Measurements from ENCODE around the gene NAALADL2.

The NAALADL2 gene

GRCh38 chr3:175428466-175428865, 569.3 kb downstream of the NAALADL2 start:
- DNase-seq: no peak
- Histone ChIP-seq H3K36me3 (ENCODE audit: control insufficient read depth, insufficient read depth, low read length) (no peaks in the 10 kb centered on the region), H3K18ac (ENCODE audit: low read length) (no peak overlapping the region), H2BK5ac (ENCODE audit: low read length) (no peak overlapping the region), H4K8ac (ENCODE audit: low read depth, low read length) (no peak overlapping the region), H3K4me3 (ENCODE audit: low read length) (no peak overlapping the region), H3K27me3 (ENCODE audit: insufficient read depth, low read length, poor library complexity) (no peaks in the 10 kb centered on the region), H2BK120ac (ENCODE audit: low read depth, low read length) (no peak overlapping the region), H3K4me1 (ENCODE audit: control insufficient read depth, low read depth, low read length) (no peaks in the 10 kb centered on the region), H2AK5ac (ENCODE audit: low read length) (no peak overlapping the region), H4K5ac (ENCODE audit: low read length) (no peak overlapping the region), H3K56ac (ENCODE audit: low read length) (no peak overlapping the region), H3K4ac (ENCODE audit: low read depth, low read length) (no peak overlapping the region), H2BK15ac (replicated peaks; ENCODE audit: low read depth) (no peak overlapping the region), H3K27ac (ENCODE audit: low read depth, low read length) (no peak overlapping the region), H3K79me2 (ENCODE audit: control insufficient read depth, insufficient read depth, low read length) (no peaks in the 10 kb centered on the region), H3K4me2 (ENCODE audit: low read length) (no peak overlapping the region), H3K79me1 (ENCODE audit: low read length) (no peaks in the 10 kb centered on the region), H3K23ac (ENCODE audit: low read length) (no peak overlapping the region), H3K9ac (ENCODE audit: low read length) (no peak overlapping the region)

- Histone ChIP-seq H2BK15ac (replicated peaks; ENCODE audit: low read depth) (no peak overlapping the region), H2AK5ac (ENCODE audit: low read length) (no peak overlapping the region), H3K56ac (ENCODE audit: low read length) (no peak overlapping the region), H3K4ac (ENCODE audit: low read depth, low read length) (no peak overlapping the region), H3K4me1 (ENCODE audit: control insufficient read depth, low read depth, low read length) (no peaks in the 10 kb centered on the region), H4K8ac (ENCODE audit: low read depth, low read length) (no peak overlapping the region), H2BK5ac (ENCODE audit: low read length) (no peak overlapping the region), H3K36me3 (ENCODE audit: control insufficient read depth, insufficient read depth, low read length) (no peaks in the 10 kb centered on the region), H3K27ac (ENCODE audit: low read depth, low read length) (no peak overlapping the region), H3K23ac (ENCODE audit: low read length) (no peak overlapping the region), H3K4me2 (ENCODE audit: low read length) (no peak overlapping the region), H2BK120ac (ENCODE audit: low read depth, low read length) (no peak overlapping the region), H4K5ac (ENCODE audit: low read length) (no peak overlapping the region), H3K9ac (ENCODE audit: low read length) (no peak overlapping the region), H3K18ac (ENCODE audit: low read length) (no peak overlapping the region), H3K27me3 (ENCODE audit: insufficient read depth, low read length, poor library complexity) (no peaks in the 10 kb centered on the region), H3K4me3 (ENCODE audit: low read length) (no peak overlapping the region), H3K79me2 (ENCODE audit: control insufficient read depth, insufficient read depth, low read length) (no peaks in the 10 kb centered on the region), H3K79me1 (ENCODE audit: low read length) (no peaks in the 10 kb centered on the region)
- no peak for DNase-seq
- WGBS (ENCODE audit: extremely low coverage, insufficient coverage, low lambda C conversion rate): no CpG with 5 or more reads among the region's 8 CpGs
Measured at GRCh38 chr3:175430983-175431773, 572.0 kb downstream of the NAALADL2 start.

- no peak for DNase-seq
- H3K27ac ChIP-seq (ENCODE audit: low read depth, low read length): no peak overlapping the region
- H2BK120ac ChIP-seq (ENCODE audit: low read depth, low read length): no peak overlapping the region
- H3K36me3 ChIP-seq (ENCODE audit: control insufficient read depth, insufficient read depth, low read length): no peaks in the 10 kb centered on the region
- H3K9ac ChIP-seq (ENCODE audit: low read length): no peak overlapping the region
- no peak overlapping the region for H3K23ac ChIP-seq (ENCODE audit: low read length)
- H2AK5ac ChIP-seq (ENCODE audit: low read length): no peak overlapping the region
- no peak overlapping the region for H3K56ac ChIP-seq (ENCODE audit: low read length)
- no peak overlapping the region for H3K4ac ChIP-seq (ENCODE audit: low read depth, low read length)
- no peaks in the 10 kb centered on the region for H3K27me3 ChIP-seq (ENCODE audit: insufficient read depth, low read length, poor library complexity)
- H4K5ac ChIP-seq (ENCODE audit: low read length): no peak overlapping the region
- no peak overlapping the region for H3K4me2 ChIP-seq (ENCODE audit: low read length)
- H2BK15ac ChIP-seq (replicated peaks; ENCODE audit: low read depth): no peak overlapping the region
- H3K79me1 ChIP-seq (ENCODE audit: low read length): no peaks in the 10 kb centered on the region
- no CpG with 5 or more reads among the region's 4 CpGs for WGBS (ENCODE audit: extremely low coverage, insufficient coverage, low lambda C conversion rate)
- no peak overlapping the region for H4K8ac ChIP-seq (ENCODE audit: low read depth, low read length)
- no peak overlapping the region for H3K18ac ChIP-seq (ENCODE audit: low read length)
- H3K79me2 ChIP-seq (ENCODE audit: control insufficient read depth, insufficient read depth, low read length): no peaks in the 10 kb centered on the region
- no peak overlapping the region for H3K4me3 ChIP-seq (ENCODE audit: low read length)
- no peak overlapping the region for H2BK5ac ChIP-seq (ENCODE audit: low read length)
- H3K4me1 ChIP-seq (ENCODE audit: control insufficient read depth, low read depth, low read length): no peaks in the 10 kb centered on the region
Measured at GRCh38 chr3:175432376-175433025, 573.4 kb downstream of the NAALADL2 start.

- no peaks in the 10 kb centered on the region for H3K27me3 ChIP-seq (ENCODE audit: insufficient read depth, low read length, poor library complexity)
- H3K79me1 ChIP-seq (ENCODE audit: low read length): no peaks in the 10 kb centered on the region
- H3K56ac ChIP-seq (ENCODE audit: low read length): no peak overlapping the region
- no peak overlapping the region for H3K4me3 ChIP-seq (ENCODE audit: low read length)
- no peak overlapping the region for H2BK15ac ChIP-seq (replicated peaks; ENCODE audit: low read depth)
- no peaks in the 10 kb centered on the region for H3K79me2 ChIP-seq (ENCODE audit: control insufficient read depth, insufficient read depth, low read length)
- no peak overlapping the region for H4K8ac ChIP-seq (ENCODE audit: low read depth, low read length)
- H3K23ac ChIP-seq (ENCODE audit: low read length): no peak overlapping the region
- no peak overlapping the region for H2AK5ac ChIP-seq (ENCODE audit: low read length)
- H3K27ac ChIP-seq (ENCODE audit: low read depth, low read length): no peak overlapping the region
- no peak overlapping the region for H3K4ac ChIP-seq (ENCODE audit: low read depth, low read length)
- no peak overlapping the region for H2BK5ac ChIP-seq (ENCODE audit: low read length)
- H3K18ac ChIP-seq (ENCODE audit: low read length): no peak overlapping the region
- WGBS (ENCODE audit: extremely low coverage, insufficient coverage, low lambda C conversion rate): no CpG with 5 or more reads among the region's 5 CpGs
- H3K36me3 ChIP-seq (ENCODE audit: control insufficient read depth, insufficient read depth, low read length): no peaks in the 10 kb centered on the region
- DNase-seq: no peak
- H3K9ac ChIP-seq (ENCODE audit: low read length): no peak overlapping the region
- no peak overlapping the region for H2BK120ac ChIP-seq (ENCODE audit: low read depth, low read length)
- H3K4me1 ChIP-seq (ENCODE audit: control insufficient read depth, low read depth, low read length): no peaks in the 10 kb centered on the region
- no peak overlapping the region for H3K4me2 ChIP-seq (ENCODE audit: low read length)
- H4K5ac ChIP-seq (ENCODE audit: low read length): no peak overlapping the region
Measured at GRCh38 chr3:175433026-175433674, 574.0 kb downstream of the NAALADL2 start.

- no peak overlapping the region for H3K27ac ChIP-seq (ENCODE audit: low read depth, low read length)
- H2BK5ac ChIP-seq (ENCODE audit: low read length): no peak overlapping the region
- H3K79me2 ChIP-seq (ENCODE audit: control insufficient read depth, insufficient read depth, low read length): no peaks in the 10 kb centered on the region
- no peak for DNase-seq
- no peak overlapping the region for H3K18ac ChIP-seq (ENCODE audit: low read length)
- no peak overlapping the region for H2BK15ac ChIP-seq (replicated peaks; ENCODE audit: low read depth)
- H3K27me3 ChIP-seq (ENCODE audit: insufficient read depth, low read length, poor library complexity): no peaks in the 10 kb centered on the region
- H3K4me1 ChIP-seq (ENCODE audit: control insufficient read depth, low read depth, low read length): no peaks in the 10 kb centered on the region
- H3K4ac ChIP-seq (ENCODE audit: low read depth, low read length): no peak overlapping the region
- H2BK120ac ChIP-seq (ENCODE audit: low read depth, low read length): no peak overlapping the region
- H3K4me2 ChIP-seq (ENCODE audit: low read length): no peak overlapping the region
- H3K23ac ChIP-seq (ENCODE audit: low read length): no peak overlapping the region
- H3K56ac ChIP-seq (ENCODE audit: low read length): no peak overlapping the region
- H3K9ac ChIP-seq (ENCODE audit: low read length): no peak overlapping the region
- H4K8ac ChIP-seq (ENCODE audit: low read depth, low read length): no peak overlapping the region
- H3K36me3 ChIP-seq (ENCODE audit: control insufficient read depth, insufficient read depth, low read length): no peaks in the 10 kb centered on the region
- no peaks in the 10 kb centered on the region for H3K79me1 ChIP-seq (ENCODE audit: low read length)
- H3K4me3 ChIP-seq (ENCODE audit: low read length): no peak overlapping the region
- H2AK5ac ChIP-seq (ENCODE audit: low read length): no peak overlapping the region
- no peak overlapping the region for H4K5ac ChIP-seq (ENCODE audit: low read length)
Measured at GRCh38 chr3:175434561-175434960, 575.4 kb downstream of the NAALADL2 start.

Measured in mesendoderm (in vitro differentiated cells).